RWPE2 (cell line): Measurements from ENCODE around the gene NIPAL3.
A peak's percentile ranks its signal among the peaks of the same experiment; 100 is the strongest.

Experiments
- ATAC-seq: fragments of 200-7000 bp; cut with Tn5 transposase; 3 replicates; pipeline ENCODE4 v1.9.1; 2021; ENCODE audit warnings: low read depth
- DNase-seq: peaks from one replicate; pipeline ENCODE4 v3.0.0-alpha.2; 2020; ENCODE audit warnings: low spot score
- H3K27ac ChIP-seq: fragments of 450-650 bp; 2 replicates; pipeline ENCODE4 v1.5.1; 2017; ENCODE audit warnings: mild to moderate bottlenecking; ENCODE audit not compliant: poor library complexity, severe bottlenecking
- H3K27me3 ChIP-seq: fragments of 250-450 bp; sonication (Bioruptor Pico); 2 replicates; pipeline ENCODE4 v1.5.1; 2021; ENCODE audit warnings: mild to moderate bottlenecking, moderate library complexity; ENCODE audit not compliant: insufficient read depth, poor library complexity, severe bottlenecking
- H3K36me3 ChIP-seq: fragments of 250-450 bp; sonication (Bioruptor Pico); 2 replicates; pipeline ENCODE4 v1.5.1; 2020; ENCODE audit warnings: low read depth, mild to moderate bottlenecking, moderate library complexity
- H3K4me1 ChIP-seq: fragments of 250-450 bp; sonication (Bioruptor Pico); 2 replicates; pipeline ENCODE4 v1.5.1; 2021; ENCODE audit warnings: mild to moderate bottlenecking, moderate library complexity; ENCODE audit not compliant: insufficient read depth, poor library complexity, severe bottlenecking
- H3K4me3 ChIP-seq: fragments of 250-450 bp; sonication (Bioruptor Pico); 2 replicates; pipeline ENCODE4 v1.5.1; 2021; ENCODE audit warnings: mild to moderate bottlenecking, moderate library complexity; ENCODE audit not compliant: severe bottlenecking
- H3K9me3 ChIP-seq: fragments of 250-450 bp; sonication (Bioruptor Pico); 2 replicates; pipeline ENCODE4 v1.5.1; 2021; ENCODE audit warnings: mild to moderate bottlenecking, moderate library complexity; ENCODE audit not compliant: severe bottlenecking
- CTCF ChIP-seq: fragments of 450-650 bp; IDR thresholded peaks from one replicate; pipeline ENCODE4 v1.5.1; 2017; ENCODE audit warnings: mild to moderate bottlenecking, moderate library complexity; ENCODE audit not compliant: poor library complexity, severe bottlenecking

Gene NIPAL3

DNA sequence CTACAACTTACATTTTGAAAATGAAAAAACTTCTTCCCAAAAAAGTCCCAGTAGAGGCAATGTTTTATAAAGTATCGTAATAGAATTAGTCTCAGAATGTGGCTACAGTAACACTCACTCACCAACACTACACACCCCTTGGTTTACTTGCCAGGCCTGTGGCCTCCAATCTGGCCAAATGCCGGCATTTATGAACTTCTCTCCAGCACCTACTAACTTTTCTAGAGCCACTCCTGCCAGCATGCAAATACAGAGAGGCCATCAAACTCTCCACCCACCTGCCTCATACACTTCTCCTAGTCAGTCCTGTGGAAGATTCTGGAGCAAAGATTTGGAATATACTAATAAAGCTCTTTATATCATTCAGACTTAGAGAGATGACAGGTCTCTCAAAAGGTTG is 34.3 kb upstream of the NIPAL3 start:
- H3K27ac ChIP-seq = peak overlapping the region; percentile 99
- H3K36me3 ChIP-seq = peaks cover 25% of the 10 kb centered on the region
- H3K27me3 ChIP-seq = no peaks in the 10 kb centered on the region
- ATAC-seq = no peak
- no peaks in the 10 kb centered on the region for H3K9me3 ChIP-seq
- no peak for DNase-seq
- peaks cover 75% of the 10 kb centered on the region for H3K4me1 ChIP-seq
- H3K4me3 ChIP-seq = no peak overlapping the region
- no peak for TF ChIP-seq CTCF

DNA sequence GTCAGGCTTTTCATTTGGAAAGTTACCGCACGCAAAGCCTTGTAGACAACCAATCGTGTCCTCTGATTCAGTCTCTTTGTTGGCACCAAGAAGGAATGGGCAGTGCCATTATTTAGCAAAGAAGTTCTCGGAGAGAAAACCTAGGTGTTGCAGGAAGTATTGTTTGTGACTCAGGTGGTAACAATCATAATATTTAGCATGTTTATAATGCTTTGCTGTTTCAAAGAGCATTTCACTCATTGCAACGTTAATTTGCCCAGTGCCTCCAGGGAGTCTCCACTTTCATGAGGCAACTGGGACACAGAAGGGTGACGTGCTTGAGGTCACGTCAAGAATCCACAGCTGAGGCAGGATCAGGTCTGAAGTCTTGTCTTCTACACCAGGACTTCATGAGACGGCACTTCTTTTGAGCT is 33.4 kb upstream of the NIPAL3 start:
- Histone ChIP-seq H3K27me3 (no peaks in the 10 kb centered on the region), H3K27ac (peak overlapping the region; percentile 99), H3K4me1 (peaks cover 72% of the 10 kb centered on the region), H3K36me3 (peaks cover 25% of the 10 kb centered on the region), H3K9me3 (no peaks in the 10 kb centered on the region), H3K4me3 (no peak overlapping the region)
- no peak for DNase-seq
- ATAC-seq = peak; percentile 77
- no peak for TF ChIP-seq CTCF

DNA sequence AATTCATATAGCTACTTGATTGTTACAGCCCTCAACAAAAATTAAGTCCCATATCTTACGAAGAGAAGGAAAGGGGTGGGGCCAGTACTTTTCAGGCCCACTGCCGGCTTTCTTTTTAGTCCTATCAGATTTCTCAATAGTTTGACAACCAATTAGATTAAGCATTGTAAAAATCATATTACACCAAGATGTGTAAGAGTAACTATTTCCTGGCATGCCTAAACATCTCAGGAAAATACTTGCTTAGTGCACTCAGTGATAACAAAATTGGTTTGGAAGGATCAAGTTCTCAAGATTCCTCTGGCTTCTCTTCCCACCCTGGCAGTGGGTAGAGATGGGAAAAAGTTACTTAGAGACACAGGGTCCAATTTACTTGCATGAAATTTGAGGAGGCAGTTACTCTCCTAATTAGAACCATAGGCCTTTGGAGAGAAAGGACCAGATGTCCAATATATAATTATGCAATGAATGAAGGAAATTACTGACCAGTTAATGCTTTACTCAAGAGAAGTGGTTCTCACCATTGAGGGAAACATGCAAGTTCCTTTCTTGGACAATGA is 32.1 kb upstream of the NIPAL3 start:
- Histone ChIP-seq H3K4me3 (no peak overlapping the region), H3K27ac (peak overlapping the region; percentile 99), H3K36me3 (peaks cover 16% of the 10 kb centered on the region), H3K27me3 (no peaks in the 10 kb centered on the region), H3K9me3 (no peaks in the 10 kb centered on the region), H3K4me1 (peaks cover 72% of the 10 kb centered on the region)
- TF ChIP-seq CTCF = no peak
- no peak for ATAC-seq
- DNase-seq = no peak

DNA sequence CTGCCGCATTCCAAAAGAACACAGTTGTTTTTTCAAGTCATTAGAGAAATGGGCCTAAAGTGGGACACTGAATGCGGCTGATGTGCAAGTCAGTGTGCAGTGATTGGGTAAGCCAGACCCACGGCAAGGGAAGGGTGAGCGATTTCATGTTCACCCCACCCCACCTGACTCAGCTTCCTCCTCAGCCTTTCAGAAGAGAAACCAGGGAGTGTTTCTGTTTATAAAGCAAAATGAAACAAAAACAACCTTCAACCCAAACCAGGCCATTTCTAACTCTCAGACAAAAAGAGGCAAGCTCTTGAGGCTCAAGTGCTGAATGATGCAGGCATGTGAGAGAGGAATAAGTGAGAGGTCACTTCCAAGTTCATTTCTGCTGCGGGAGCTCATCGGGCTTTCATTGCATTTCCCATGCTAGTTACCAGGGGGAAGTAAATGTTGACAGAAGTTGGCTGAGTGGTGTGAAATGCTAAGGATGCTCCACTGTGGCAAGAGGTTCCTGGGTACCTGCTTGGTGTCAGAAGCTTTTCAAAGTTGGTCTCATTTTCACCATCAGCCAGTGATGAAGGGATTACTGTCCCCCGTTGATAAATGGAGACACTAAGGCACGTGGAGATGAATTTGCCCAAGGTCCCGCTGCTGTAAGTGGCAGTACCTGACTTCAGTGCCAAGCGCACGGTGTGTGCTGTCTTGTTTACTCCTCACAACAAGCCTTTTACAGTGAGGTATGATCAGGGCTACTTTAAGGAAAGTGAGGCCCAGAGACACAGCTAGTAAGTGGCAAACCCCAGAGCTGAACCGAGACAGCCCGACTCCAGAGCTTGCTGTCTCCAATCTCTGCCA is 31.1 kb upstream of the NIPAL3 start:
- Histone ChIP-seq H3K9me3 (no peaks in the 10 kb centered on the region), H3K27me3 (no peaks in the 10 kb centered on the region), H3K27ac (peak overlapping the region; percentile 99), H3K4me3 (no peak overlapping the region), H3K4me1 (peaks cover 63% of the 10 kb centered on the region), H3K36me3 (peaks cover 11% of the 10 kb centered on the region)
- no peak for TF ChIP-seq CTCF
- DNase-seq (no peak), ATAC-seq (peak; percentile 52)
